DMS79 (cell line): ENCODE measurements around the gene RETREG2.

Experiments used
- DNase-seq: peaks from one replicate; lab custom pipeline; 2025; lab: John Stamatoyannopoulos, UW

RETREG2 gene

DNA sequence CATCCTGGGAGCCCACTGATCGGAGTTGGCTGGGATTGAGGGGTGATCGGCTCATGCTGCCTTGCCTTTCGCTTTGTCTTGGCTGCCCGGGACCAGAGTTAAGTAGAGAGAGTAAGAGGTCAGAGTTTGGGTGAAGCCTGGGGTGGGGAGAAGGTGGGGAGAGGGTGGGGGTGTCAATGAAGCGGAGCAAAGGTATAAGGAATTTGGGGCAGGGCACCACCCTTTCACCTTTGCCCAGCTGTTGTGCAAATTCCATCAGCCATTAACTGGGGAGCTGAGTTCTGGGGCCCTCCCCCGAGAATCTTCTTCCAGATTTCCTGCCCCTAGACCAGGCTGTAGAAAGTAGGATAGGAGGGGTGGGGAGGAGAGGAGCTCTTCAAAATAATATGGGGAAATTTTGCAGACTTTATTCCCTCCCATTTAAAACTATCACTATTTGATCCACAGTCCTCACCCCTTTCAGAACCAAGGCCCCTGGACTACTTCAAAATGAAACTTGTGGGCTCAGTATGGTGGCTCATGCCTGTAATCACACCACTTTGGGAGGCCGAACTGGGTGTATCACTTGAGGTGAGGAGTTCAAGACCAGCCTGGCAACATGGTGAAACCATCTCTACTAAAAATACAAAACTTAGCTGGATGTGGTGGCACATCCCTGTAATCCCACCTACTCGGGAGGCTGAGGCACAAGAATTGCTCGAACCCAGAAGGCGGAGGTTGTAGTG lies 8.0 kb upstream of the RETREG2 start, which contains the start of gene SLC23A3:
Gene SLC23A3 (minus strand): TSS at position 100 of the 725 bp plus-strand sequence. CDS start 45 bp downstream, at position 55.
- DNase-seq: no peak

DNA sequence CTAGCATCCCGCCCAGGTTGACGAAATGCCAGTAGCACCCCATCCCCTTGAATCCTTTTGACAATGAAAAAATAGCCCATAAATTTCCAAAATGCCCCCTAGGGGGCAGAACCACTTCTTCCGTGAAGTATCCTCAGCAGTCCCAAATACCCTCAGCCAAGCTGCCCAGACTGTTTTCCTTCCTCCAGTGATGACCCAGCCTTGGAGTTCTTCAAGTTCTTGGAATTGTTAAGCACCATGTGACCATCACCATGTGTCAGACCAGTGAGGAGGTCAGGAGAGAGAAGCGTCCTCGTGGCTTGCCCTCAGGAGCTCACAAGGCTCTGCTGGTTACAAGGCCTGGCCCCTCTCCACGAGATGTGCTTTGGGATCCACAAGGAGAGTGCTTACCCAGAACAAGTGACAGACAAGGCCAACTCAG lies 6.8 kb upstream of the RETREG2 start:
- no peak for DNase-seq

DNA sequence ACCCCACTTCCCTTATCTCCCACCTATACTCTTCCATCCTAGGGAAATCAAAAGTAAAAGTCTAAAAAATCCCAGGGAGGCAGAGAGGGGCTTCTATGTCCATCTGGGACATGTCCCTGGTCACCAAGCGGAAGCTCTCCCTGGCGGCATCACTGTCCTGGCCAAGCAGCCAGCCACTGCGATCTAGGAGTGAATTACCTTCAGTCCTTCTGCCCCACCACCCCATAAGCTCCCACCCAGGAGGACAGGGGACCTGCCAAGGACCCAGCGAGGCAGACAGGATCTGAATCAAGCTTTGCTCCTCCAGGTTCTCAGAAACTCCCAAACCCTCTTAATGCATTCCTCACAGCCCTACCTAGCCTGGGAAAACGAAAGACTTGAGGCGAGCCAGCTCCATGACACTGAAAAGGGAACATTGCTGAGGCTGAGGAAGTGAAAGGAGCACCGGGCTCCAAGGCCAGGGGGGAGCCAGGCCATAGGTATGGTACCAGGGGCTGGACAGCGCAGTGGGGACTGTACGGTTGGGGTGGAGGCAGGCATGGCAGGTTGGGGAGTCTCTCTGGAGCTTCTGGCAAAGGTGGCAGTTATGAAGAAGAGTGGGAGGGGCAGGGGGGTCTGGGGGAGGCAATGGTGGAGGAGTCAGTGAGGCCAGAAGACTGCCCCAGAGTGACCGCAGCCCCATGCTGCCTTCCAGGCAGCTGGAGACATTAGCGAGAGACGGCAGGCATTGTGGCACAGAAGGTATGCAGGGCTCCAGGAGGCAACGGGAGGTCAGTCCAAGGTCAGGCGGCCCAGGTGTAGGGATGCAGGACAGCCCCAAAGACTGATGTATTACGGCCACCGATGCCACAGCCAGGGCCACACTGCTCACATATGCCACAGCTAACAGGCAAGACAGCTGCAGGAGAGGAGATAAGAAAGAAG lies 5.6 kb upstream of the RETREG2 start:
- no peak for DNase-seq

DNA sequence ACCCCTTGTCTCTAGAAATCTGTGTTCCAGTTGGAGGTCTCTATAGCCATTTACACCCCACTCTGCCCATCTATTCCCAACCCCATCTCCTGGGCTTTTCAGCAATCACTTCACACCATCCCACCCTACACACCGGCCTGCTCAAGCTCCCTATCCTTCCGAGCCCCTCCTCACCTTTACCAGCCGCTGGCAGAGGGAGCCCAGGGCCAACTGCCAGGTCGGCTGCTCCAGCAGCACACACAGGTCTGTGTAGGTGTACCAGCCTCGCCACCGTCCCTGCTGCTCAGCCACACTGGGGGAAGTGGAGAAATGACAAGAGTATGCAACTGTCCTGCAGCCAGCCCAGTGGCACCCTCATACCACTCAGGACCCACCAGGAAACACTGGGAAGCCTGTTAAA lies 4.9 kb upstream of the RETREG2 start:
- no peak for DNase-seq

DNA sequence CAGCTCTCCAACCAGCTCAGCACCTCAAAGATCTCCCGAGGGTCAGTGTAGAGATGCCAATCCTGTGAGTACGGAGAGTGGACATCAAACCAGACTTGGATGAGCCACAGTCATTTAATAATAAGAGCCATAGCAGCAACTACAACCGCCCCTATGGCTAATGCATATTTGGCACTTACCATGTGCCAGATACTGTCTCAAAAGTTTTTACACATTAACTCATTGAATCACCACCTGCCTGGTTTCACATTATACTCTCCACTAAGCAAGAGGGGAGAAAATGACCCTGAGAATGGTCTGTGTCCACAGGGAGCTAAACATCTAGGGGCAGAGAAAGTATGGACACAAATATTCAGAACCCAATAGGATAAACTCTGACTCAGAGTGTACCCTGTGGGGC lies 3.9 kb upstream of the RETREG2 start:
- no peak for DNase-seq

DNA sequence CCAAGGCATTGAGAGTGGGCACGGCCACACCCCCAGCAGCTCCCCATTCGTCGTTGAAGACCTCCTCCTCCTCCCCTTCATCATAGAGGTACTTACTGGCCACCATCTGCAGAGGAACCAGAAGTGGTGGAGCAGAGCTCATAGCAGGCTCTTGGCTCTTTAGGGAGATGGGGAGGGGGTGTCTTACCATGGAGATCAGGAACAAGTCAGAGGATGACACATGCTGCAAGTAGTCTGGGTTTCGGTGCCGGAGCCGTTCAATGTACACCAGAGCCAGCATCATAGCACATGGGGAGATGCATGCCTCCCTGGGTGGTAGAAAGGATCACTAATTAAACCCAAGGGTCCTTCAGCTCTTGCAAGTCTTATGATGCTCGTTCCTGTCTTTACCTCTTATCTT lies 3.3 kb upstream of the RETREG2 start:
- DNase-seq: no peak

DNA sequence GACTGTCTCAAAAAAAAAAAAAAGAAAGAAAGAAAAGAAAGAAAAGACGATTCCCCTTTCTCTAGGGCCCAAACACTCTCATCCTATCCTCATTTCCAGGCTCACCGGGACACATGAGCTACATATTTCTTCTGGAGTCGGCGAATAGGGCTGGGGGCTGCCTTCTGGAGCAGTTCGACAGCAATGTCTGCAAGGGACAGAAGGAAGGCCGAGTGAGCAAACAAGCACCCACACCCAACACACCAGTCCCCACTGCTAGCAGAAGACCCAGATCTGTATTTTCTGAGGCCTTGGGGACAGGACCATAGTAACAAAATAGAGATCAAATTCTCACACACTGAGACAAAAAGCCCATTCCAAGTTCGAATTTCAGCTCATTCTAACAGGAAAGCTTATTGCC lies 2.6 kb upstream of the RETREG2 start:
- no peak for DNase-seq

DNA sequence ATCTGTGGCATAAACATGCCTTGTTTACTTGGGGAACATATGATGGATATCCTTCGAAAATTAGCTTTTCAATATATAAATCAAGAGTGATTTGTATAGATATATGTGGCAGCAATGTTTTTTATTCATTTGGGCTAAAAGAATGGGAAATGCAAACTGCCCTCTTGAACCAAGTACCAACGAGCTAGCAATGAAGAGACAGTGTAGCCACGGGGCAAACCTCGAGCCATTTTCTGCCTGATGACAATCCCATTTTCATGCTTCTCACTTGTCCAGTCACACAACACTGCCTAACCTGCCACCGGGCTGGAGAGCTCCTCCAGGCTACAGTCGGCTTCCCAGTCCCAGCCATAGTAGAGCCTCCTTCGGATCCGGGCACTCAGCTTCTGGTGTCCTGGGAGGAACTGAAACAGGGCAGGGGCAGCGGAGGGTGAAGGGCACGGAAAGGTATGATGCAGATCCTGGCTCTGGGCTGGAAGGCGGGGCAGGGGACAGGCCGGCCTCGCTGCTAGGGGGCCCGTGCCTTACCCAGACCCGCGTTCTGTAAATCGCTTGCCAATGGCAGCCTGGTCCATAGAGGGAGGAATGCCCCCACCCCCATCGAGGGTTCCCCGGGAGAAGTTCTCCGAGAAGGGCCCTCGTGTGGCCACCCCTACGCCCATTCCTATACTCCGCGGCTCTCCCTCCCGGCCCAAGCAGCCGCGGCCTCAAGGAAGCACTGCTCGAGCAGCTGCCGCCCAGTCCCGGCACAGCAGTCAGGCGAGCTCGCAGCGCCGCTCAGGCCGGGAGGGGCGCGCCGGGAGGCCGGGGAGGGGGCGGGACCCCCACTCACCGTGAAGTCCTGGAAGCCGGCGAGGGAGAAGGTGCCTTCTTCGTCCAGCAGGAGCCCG lies 1.9 kb upstream of the RETREG2 start:
- DNase-seq: no peak

DNA sequence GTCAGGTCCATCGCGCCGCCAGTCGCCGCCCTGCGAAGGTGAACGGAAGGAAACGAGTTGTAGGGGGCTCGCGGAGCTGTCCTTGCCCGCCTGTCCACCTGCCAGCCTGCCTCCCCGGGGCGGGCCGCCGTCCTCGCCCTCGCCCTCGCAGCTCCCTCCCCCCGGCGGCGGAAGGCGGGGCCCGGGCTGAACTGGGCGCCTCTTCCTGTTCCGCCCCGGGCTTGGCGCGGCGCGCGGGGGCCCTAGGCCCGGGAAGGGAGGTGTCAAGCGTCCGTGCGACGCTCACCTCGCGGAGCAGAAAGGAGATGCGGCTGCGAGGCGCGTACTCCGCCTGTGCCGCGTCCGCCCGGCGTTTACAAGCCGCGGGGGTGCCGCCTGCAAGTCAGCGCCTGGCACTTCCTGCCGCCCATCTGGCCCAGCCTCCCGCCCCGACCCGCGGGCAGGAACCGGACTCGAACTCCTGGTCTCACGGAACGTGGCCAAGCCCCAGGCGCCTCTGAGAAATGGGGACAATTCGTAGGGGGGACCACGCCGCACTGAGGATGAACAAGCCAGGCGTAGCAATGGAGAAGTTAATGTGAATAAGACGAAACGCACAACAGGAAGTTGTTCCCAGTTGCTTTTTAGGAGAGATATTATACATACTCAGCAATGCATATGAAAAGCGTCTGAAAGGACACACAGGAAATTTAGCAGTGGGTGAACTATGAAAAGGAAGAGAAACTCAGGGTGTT lies 1.1 kb upstream of the RETREG2 start, which contains the start of gene CNPPD1:
Gene CNPPD1 (minus strand): TSS at position 108 of the 734 bp plus-strand sequence. CDS start 97 bp downstream, at position 11.
- peak; percentile 55 for DNase-seq

DNA sequence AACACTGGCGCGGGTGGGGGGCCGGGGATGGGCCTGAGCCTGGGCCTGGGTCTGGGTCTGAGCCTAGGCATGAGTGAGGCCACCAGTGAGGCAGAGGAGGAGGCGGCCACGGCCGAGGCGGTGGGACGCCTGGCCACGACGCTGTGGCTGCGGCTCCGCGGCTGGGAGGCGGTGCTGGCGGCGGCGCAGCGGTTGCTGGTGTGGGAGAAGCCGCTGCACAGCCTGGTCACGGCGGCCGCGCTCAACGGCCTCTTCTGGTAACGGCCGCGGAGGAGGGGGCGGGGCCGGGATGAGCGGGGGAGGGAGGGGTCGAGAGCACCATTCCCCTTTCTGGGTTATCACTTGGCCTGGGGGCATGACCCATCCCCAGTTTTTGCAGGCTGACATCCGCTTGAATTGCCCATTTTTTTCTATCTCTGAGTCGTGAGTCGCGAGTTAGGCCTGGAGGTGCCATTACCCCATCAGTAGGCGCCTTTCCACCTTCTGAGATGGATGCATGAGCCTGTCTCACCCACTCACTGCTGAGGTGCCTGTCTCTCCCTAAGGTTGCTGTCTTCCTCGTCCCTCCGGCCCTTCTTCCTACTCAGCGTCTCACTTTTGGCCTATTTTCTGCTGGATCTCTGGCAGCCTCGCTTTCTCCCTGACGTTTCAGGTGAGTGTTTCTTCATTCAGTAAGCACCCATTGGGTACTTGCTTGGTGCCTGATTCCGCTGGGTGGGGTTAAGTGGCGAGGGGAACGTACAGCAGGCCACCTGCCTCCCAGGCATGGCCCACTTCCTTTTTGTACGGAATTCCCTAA lies 501 bp downstream of the RETREG2 start:
- DNase-seq: no peak

DNA sequence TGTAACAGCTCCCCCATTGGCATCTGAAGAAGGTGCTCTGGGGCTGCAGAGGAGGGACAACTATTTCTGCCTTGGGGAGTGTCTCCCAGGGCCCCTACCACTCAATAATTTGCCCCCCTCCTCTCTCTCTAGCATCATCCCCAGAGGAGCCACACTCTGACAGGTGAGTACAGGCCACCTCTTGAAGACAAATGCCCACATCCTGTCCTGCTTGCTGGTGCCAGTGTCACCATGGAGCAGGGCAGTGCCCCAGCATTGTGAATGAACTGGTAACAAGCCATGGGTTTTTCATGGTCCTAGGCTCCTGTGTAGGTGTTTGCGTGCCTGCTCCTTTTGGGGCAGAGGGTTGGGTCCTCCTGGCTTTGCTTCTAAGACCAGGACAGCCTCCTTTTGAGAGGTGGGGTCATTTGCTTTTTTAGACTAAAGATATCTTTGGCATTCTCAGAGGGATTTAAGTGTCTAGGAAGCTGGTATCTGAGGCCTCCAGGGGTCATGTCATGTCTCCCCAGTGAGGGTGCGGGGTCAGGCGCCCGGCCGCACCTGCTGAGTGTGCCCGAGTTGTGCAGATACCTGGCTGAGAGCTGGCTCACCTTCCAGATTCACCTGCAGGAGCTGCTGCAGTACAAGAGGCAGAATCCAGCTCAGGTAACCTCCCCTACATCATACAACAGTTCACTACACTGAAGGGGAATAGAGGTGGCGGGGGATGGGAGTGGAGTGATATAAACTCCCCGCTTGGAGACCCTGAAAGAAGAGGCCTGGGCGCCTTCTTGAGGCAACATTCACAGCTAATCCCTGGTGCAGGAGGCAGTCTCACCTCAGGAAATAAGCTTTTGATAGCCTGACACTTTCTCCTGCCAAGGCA lies 1.8 kb downstream of the RETREG2 start:
- no peak for DNase-seq

DNA sequence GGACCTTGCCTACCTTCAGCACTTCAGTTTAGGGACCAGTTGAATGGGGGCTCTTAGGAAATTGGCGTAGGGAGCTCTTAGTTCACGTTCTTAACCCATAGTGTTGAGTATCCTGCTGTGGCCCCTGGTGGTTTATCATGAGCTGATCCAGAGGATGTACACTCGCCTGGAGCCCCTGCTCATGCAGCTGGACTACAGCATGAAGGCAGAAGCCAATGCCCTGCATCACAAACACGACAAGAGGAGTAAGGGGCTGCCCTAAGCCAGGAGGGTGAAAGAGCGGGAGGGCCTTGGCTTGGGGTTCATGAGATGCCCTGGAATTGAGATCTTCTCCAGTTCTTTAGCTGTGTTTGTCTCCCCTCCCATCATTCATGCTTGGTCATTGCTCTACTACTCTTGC lies 2.9 kb downstream of the RETREG2 start:
- no peak for DNase-seq

DNA sequence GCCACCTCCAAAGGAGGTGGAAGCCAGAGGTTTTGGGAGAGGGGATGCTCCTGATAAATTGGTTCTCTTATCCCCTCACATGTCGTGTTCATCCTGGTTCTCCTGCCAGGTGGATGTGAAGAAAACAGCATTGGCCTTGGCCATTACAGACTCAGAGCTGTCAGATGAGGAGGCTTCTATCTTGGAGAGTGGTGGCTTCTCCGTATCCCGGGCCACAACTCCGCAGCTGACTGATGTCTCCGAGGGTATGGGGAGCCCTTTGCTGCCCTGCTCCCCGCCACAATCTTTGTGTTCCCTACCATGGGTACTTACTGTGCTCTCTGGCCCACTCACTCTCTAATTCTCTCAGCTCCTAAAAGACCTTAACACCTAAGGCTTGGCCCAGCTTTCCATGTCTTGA lies 3.5 kb downstream of the RETREG2 start:
- no peak for DNase-seq

DNA sequence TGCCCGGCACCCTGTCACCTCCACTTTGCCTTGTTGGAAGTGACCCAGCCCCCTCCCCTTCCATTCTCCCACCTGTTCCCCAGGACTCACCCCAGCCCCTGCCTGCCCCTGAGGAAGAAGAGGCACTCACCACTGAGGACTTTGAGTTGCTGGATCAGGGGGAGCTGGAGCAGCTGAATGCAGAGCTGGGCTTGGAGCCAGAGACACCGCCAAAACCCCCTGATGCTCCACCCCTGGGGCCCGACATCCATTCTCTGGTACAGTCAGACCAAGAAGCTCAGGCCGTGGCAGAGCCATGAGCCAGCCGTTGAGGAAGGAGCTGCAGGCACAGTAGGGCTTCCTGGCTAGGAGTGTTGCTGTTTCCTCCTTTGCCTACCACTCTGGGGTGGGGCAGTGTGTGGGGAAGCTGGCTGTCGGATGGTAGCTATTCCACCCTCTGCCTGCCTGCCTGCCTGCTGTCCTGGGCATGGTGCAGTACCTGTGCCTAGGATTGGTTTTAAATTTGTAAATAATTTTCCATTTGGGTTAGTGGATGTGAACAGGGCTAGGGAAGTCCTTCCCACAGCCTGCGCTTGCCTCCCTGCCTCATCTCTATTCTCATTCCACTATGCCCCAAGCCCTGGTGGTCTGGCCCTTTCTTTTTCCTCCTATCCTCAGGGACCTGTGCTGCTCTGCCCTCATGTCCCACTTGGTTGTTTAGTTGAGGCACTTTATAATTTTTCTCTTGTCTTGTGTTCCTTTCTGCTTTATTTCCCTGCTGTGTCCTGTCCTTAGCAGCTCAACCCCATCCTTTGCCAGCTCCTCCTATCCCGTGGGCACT lies 4.5 kb downstream of the RETREG2 start:
- DNase-seq: no peak

DNA sequence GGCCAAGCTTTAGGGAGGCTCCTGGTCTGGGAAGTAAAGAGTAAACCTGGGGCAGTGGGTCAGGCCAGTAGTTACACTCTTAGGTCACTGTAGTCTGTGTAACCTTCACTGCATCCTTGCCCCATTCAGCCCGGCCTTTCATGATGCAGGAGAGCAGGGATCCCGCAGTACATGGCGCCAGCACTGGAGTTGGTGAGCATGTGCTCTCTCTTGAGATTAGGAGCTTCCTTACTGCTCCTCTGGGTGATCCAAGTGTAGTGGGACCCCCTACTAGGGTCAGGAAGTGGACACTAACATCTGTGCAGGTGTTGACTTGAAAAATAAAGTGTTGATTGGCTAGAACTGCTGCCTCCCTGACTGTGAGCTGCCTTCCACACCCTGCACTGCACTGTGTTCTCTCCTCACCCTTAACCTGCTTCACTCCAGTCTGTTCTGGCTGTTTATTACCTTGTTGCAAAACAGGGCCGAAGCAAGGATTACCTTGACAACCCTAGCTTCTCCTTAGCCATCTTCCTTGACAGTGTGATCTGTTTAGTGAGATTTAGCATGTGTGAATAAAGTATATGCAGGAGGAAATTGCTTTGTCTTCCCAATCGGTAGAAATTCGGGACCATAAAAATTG lies 5.2 kb downstream of the RETREG2 start:
- no peak for DNase-seq

DNA sequence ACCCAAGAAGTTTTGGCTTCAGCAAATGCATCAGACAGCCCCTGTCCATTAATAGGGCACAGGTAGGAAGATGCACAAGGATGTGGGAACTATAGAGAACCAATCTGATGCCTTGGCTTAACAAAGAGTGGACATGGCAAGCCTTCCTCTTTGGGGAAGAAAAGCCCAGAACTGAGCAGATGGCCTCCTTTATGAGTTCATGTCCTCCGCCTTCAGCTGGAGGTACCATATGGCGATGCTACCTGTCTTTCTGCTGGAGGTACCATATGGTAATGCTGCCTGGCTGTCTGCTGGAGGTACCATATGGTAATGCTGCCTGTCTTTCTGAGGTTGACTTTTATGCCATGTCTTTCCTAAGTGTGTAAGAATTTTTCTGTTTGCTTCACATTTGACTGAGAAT lies 6.0 kb downstream of the RETREG2 start:
- DNase-seq: no peak

DNA sequence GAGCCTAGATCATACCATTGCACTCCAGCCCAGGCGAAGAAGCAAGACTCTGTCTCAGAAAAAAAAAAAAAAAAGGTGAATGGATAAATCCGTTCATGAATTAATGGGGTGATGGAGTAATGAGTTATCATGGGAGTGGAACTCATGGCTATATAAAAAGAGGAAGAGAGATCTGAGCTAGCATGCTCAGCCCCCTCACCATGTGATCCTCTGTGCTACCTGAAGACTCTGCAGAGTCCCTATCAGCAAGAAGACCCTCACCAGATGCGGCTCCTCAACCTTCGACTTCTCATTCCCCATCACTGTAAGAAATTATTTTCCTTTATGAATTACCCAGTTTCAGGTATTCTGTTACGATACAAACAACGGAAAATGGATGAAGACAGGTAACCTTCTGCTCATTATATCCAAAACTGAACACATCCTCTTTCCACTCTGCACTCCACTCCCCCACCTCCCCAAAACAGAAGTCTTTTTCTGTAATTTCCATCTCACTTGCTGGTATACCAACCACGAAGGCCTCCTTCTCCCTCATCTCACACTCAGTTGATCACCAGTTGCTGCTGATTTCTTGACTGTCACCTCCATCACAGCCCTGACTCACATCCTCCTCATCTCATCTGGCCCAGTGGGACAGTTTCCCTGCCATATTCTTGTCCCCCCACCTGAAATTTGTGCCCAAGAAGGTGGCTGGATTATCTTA lies 8.8 kb downstream of the RETREG2 start:
- DNase-seq: no peak

DNA sequence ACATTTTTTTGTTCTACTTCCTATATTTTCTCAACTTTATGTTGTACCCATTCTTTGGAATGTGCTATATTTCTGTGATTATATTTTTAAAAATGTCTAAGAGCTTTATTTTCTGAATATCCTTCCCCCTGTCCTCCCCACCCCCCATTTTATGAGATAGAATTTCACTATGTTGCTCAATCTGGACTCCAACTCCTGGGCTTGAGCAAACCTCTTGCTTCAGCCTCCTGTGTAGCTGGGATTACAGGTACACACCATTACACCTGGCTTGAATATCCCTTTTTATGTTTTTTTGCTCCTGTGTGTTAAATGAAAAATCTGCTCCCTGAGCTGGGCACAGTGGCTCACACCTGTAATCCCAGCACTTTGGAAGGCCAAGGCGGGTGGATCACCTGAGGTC lies 19.3 kb downstream of the RETREG2 start:
- DNase-seq: no peak
